SK-N-SH treated with all-trans-retinoic acid at 6 μM for 48 hours (cell line): Measurements from ENCODE around the gene FANCL.
"Not testable (repeated sequence)": the region's sequence is repeated elsewhere in the genome, so short reads cannot be mapped to it uniquely, and the experiment has no call there.

Experiments
- ATAC-seq: fragments of 200-7000 bp; cut with Tn5 transposase; 3 replicates; pipeline ENCODE4 v1.9.1; 2020; ENCODE audit warnings: mild to moderate bottlenecking, moderate library complexity
- ARNTL ChIP-seq: fragments of 450-650 bp; formaldehyde crosslinking; IDR thresholded peaks from 2 replicates; pipeline ENCODE4 v1.5.0; 2020; ENCODE audit warnings: low read depth, mild to moderate bottlenecking, moderate library complexity, borderline replicate concordance
- BACH2 ChIP-seq: fragments of 250-450 bp; sonication (Bioruptor Pico); IDR thresholded peaks from 2 replicates; pipeline ENCODE4 v1.9.0; 2021; ENCODE audit warnings: mild to moderate bottlenecking, borderline replicate concordance
- ESRRG ChIP-seq: fragments of 250-450 bp; sonication (Bioruptor Pico); IDR thresholded peaks from 2 replicates; pipeline ENCODE4 v1.6.1; 2021; ENCODE audit warnings: mild to moderate bottlenecking
- GLIS3 ChIP-seq: fragments of 250-450 bp; sonication (Bioruptor Pico); IDR thresholded peaks from 2 replicates; pipeline ENCODE4 v1.5.0; 2020; ENCODE audit warnings: mild to moderate bottlenecking, moderate library complexity
- ISL1 ChIP-seq: fragments of 250-450 bp; sonication (Bioruptor Pico); IDR thresholded peaks from 2 replicates; pipeline ENCODE4 v2.1.2; 2022; ENCODE audit warnings: mild to moderate bottlenecking, moderate library complexity
- OSR1 ChIP-seq: fragments of 250-450 bp; sonication (Bioruptor Pico); IDR thresholded peaks from 2 replicates; pipeline ENCODE4 v1.8.0; 2022; ENCODE audit warnings: moderate library complexity, mild to moderate bottlenecking, inconsistent platforms
- PPARA ChIP-seq: fragments of 250-450 bp; sonication (Bioruptor Pico); IDR thresholded peaks from 2 replicates; pipeline ENCODE4 v1.5.0; 2020; ENCODE audit warnings: mild to moderate bottlenecking, borderline replicate concordance
- SNAI2 ChIP-seq: fragments of 250-450 bp; sonication (Bioruptor Pico); IDR thresholded peaks from 2 replicates; pipeline ENCODE4 v1.5.0; 2020; ENCODE audit warnings: mild to moderate bottlenecking, moderate library complexity
- TCF4 ChIP-seq: fragments of 250-450 bp; sonication (Bioruptor Pico); IDR thresholded peaks from 2 replicates; pipeline ENCODE4 v1.8.0; 2021; ENCODE audit warnings: mild to moderate bottlenecking, moderate library complexity, borderline replicate concordance
- TOX ChIP-seq: fragments of 250-450 bp; sonication (Bioruptor Pico); IDR thresholded peaks from 2 replicates; pipeline ENCODE4 v1.8.0; 2021; ENCODE audit warnings: mild to moderate bottlenecking, moderate library complexity, borderline replicate concordance
- ZC3H10 ChIP-seq: fragments of 250-450 bp; sonication (Bioruptor Pico); IDR thresholded peaks from 2 replicates; pipeline ENCODE4 v1.5.1; 2021; ENCODE audit warnings: mild to moderate bottlenecking, moderate library complexity
- ZFP3 ChIP-seq: fragments of 250-450 bp; sonication (Bioruptor Pico); IDR thresholded peaks from 2 replicates; pipeline ENCODE4 v1.5.0; 2020; ENCODE audit warnings: mild to moderate bottlenecking, moderate library complexity
- ZFP30 ChIP-seq: fragments of 450-650 bp; formaldehyde crosslinking; IDR thresholded peaks from 2 replicates; pipeline ENCODE4 v1.5.0; 2022; ENCODE audit warnings: mild to moderate bottlenecking, moderate library complexity
- ZNF565 ChIP-seq: fragments of 450-650 bp; formaldehyde crosslinking; conservative IDR thresholded peaks from 2 replicates; pipeline ENCODE4 v1.5.0; 2020; ENCODE audit warnings: low read depth, mild to moderate bottlenecking, moderate library complexity
- ZNF8 ChIP-seq: fragments of 450-650 bp; formaldehyde crosslinking; IDR thresholded peaks from 2 replicates; pipeline ENCODE4 v1.5.0; 2020; ENCODE audit warnings: mild to moderate bottlenecking, moderate library complexity
- TF ChIP-seq, protein P1 (sequence below): fragments of 250-450 bp; sonication (Bioruptor Pico); IDR thresholded peaks from 2 replicates; pipeline ENCODE4 v1.8.0; 2020; ENCODE audit warnings: mild to moderate bottlenecking, moderate library complexity, borderline replicate concordance
- TF ChIP-seq, protein P2 (sequence below): fragments of 250-450 bp; sonication (Bioruptor Pico); IDR thresholded peaks from 2 replicates; pipeline ENCODE4 v1.8.0; 2021; ENCODE audit warnings: low read depth, mild to moderate bottlenecking, moderate library complexity, borderline replicate concordance

The FANCL gene

DNA sequence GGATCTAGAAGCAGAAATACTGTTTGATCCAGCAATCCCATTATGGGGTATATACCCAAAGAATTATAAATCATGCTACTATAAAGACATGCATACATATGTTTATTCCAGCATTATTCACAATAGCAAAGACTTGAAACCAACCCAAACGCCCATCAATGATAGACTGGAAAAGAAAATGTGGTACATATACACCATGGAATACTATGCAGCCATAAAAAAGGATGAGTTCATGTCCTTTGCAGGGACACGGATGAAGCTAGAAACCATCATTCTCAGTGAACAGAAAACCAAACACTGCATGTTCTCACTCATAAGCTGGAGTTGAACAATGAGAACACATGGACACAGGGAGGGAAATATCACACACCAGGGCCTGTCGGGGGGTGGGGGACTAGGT is 61.0 kb downstream of the FANCL start:
- TF ChIP-seq ZNF8 = peak; percentile 53; the same call in 1 of the 2 replicates
- ATAC-seq = not testable (repeated sequence)

DNA sequence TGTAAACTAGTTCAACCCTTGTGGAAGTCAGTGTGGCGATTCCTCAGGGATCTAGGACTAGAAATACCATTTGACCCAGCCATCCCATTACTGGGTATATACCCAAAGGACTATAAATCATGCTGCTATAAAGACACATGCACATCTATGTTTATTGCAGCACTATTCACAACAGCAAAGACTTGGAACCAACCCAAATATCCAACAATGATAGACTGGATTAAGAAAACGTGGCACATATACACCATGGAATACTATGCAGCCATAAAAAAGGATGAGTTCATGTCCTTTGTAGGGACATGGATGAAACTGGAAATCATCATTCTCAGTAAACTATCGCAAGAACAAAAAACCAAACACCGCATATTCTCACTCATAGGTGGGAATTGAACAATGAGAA is 63.9 kb downstream of the FANCL start:
- not testable (repeated sequence) for ATAC-seq

DNA sequence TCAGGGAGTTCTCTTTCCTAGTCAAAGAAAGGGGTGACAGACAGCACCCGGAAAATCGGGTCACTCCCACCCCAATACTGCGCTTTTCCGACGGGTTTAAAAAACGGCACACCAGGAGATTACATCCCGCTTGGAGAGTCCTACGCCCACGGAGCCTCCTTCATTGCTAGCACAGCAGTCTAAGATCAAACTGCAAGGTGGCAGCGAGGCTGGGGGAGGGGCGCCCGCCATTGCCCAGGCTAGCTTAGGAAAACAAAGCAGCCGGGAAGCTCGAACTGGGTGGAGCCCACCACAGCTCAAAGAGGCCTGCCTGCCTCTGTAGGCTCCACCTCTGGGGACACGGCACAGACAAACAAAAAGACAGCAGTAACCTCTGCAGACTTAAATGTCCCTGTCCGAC is 69.3 kb downstream of the FANCL start:
- ATAC-seq = not testable (repeated sequence)

DNA sequence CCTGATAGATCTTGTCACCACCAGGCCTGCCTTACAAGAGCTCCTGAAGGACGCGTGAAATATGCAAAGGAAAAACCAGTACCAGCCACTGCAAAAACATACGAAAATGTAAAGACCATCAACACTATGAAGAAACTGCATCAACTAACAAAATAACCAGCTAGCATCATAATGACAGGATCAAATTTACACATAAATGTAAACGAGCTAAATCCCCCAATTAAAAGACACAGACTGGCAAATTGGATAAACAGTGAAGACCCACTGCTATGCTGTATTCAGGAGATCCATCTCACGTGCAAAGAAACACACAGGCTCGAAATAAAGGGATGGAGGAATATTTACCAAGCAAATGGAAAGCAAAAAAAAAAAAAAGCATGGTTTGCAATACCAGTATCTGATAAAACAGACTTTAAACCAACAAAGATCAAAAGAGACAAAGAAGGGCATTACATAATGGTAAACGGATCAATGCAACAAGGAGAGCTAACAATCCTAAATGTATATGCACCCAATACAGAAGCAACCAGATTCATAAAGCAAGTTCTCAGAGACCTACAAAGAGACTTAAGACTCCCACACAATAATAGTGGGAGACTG is 70.7 kb downstream of the FANCL start:
- ATAC-seq = not testable (repeated sequence)

DNA sequence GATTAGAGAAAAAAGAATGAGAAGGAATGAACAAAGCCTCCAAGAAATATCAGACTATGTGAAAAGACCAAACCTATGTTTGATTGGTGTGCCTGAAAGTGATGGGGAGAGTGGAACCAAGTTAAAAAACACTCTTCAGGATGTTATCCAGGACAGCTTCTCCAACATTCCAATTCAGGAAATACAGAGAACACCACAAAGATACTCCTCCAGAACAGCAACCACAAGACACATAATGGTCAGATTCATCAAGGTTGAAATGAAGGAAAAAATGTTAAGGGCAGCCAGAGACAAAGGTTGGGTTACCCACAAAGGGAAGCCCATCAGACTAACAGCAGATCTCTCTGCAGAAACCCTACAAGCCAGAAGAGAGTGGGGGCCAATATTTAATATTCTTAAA is 71.3 kb downstream of the FANCL start:
- not testable (repeated sequence) for ATAC-seq

DNA sequence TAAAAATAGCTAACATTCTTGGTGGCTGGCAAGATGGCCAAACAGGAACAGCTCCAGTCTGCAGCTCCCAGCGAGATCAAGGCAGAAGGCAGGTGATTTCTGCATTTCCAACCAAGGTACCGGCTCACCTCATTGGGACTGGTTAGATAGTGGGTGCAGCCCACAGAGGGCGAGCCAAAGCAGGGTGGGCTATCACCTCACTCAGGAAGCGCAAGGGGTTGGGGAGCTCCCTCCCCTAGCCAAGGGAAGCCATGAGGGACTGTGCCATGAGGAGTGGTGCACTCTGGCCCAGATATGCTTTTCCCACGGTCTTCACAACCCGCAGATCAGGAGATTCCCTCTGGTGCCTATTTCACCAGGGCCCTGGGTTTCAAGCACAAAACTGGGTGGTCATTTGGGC is 73.0 kb downstream of the FANCL start:
- ATAC-seq = not testable (repeated sequence)

DNA sequence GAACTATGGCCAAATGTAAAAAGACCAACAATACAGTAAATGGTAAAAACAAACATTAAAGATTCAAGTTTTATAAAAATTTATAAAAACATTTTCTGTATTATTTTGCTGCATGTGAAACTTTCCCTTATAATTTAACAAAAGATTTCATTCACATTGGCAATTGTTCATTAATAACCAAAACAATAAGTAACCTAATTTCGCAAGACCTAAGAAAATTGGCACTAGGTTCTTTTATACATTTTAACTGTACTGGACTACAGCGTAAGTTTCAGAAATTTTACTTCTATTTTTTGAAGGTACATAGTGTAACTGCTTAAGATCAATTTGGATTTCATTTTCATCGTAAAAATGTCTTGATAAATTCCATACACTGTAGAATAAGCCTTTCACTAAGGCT is 77.2 kb downstream of the FANCL start:
- TF ChIP-seq GLIS3 = no peak
- TF ChIP-seq ESRRG = no peak
- TF ChIP-seq PPARA = no peak
- no peak for TF ChIP-seq BACH2
- TF ChIP-seq, all 23 proteins: peak for 0
- no peak for ATAC-seq

DNA sequence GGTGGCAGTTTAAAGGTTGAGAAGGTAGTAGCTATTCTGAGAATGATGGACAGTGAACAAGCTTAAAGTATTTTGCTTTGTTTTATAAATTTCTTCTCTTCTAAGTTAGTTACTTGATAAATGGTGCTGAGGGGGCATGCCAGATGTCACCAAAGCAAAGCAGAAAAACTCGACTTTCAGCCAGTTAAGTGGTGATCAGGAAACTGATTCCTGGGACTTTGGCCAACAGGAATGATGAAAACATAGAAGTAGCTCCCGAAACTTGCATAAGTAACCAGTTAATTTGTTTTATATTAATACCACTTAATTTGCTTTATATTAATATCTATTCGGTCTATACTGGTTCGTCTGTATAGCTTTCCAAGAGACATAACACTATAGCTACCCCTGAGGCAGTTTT is 82.6 kb downstream of the FANCL start:
- ATAC-seq = no peak

DNA sequence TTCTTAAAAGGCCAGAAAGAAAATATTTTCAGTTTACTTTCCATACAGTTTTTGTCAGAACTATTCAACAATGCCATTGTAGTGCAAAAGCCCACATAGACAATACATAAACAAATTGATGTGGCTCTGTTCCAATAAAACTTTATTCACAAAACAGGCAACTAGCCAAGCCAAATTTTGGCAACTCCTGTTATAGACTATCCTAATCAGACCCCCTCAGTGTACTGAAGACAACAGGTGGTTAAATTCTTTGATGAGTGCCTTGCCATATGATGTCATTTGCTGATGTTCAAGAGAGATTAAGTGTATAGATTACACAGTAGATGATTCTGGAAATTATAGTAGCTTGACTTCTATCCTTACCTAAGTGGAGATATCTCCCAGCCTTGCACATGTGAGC is 83.4 kb downstream of the FANCL start:
- no peak for ATAC-seq

More for the DNA sequence above, 82.6 kb downstream of the FANCL start:
- TF ChIP-seq, protein P1, sequence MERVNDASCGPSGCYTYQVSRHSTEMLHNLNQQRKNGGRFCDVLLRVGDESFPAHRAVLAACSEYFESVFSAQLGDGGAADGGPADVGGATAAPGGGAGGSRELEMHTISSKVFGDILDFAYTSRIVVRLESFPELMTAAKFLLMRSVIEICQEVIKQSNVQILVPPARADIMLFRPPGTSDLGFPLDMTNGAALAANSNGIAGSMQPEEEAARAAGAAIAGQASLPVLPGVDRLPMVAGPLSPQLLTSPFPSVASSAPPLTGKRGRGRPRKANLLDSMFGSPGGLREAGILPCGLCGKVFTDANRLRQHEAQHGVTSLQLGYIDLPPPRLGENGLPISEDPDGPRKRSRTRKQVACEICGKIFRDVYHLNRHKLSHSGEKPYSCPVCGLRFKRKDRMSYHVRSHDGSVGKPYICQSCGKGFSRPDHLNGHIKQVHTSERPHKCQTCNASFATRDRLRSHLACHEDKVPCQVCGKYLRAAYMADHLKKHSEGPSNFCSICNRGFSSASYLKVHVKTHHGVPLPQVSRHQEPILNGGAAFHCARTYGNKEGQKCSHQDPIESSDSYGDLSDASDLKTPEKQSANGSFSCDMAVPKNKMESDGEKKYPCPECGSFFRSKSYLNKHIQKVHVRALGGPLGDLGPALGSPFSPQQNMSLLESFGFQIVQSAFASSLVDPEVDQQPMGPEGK (CRISPR knock-in tag) = no peak
- no peak for TF ChIP-seq OSR1

DNA sequence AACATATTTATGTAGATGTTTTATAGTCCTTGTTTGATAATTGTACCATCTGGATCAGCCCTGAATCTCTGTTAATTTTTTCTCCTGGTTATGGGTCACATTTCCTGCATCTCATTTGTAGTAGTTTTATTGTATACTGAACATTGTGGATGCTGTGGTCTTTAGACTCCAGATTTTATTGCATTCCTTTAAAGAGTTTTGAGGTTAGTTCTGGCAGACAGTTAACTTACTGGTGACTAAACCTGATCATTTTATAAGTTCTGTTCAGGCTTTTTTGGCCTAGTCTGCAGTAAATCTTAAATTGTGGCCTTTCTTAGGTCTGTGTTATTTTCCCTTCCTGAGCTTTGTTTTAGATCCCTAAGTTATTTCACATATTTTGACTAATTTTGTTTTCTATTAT is 84.3 kb downstream of the FANCL start:
- no peak for ATAC-seq
- TF ChIP-seq TOX (CRISPR knock-in tag) = no peak
- no peak for TF ChIP-seq TCF4 (CRISPR knock-in tag)
- TF ChIP-seq SNAI2 = no peak
- no peak for TF ChIP-seq ZFP30 (CRISPR knock-in tag)
- TF ChIP-seq ZFP3 = no peak
- TF ChIP-seq BACH2 = no peak
- TF ChIP-seq ARNTL (CRISPR knock-in tag) = no peak
- no peak for TF ChIP-seq ZNF565 (CRISPR knock-in tag)
- TF ChIP-seq, all 23 proteins: peak for 0

More for the DNA sequence above, 83.4 kb downstream of the FANCL start:
- no peak for TF ChIP-seq GLIS3
- TF ChIP-seq ISL1 (CRISPR knock-in tag) = no peak
- no peak for TF ChIP-seq ZNF565 (CRISPR knock-in tag)
- TF ChIP-seq ZC3H10 (CRISPR knock-in tag) = no peak
- no peak for TF ChIP-seq ZFP3
- TF ChIP-seq ESRRG = no peak
- TF ChIP-seq ARNTL (CRISPR knock-in tag) = no peak
- TF ChIP-seq, protein P2, sequence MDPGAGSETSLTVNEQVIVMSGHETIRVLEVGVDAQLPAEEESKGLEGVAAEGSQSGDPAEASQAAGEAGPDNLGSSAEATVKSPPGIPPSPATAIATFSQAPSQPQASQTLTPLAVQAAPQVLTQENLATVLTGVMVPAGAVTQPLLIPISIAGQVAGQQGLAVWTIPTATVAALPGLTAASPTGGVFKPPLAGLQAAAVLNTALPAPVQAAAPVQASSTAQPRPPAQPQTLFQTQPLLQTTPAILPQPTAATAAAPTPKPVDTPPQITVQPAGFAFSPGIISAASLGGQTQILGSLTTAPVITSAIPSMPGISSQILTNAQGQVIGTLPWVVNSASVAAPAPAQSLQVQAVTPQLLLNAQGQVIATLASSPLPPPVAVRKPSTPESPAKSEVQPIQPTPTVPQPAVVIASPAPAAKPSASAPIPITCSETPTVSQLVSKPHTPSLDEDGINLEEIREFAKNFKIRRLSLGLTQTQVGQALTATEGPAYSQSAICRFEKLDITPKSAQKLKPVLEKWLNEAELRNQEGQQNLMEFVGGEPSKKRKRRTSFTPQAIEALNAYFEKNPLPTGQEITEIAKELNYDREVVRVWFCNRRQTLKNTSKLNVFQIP (CRISPR knock-in tag) = no peak
- no peak for TF ChIP-seq ZFP30 (CRISPR knock-in tag)
- TF ChIP-seq BACH2 = no peak
